Measurements from ENCODE around the gene ADIPOR2.
"Not testable (repeated sequence)": the region's sequence is repeated elsewhere in the genome, so short reads cannot be mapped to it uniquely, and the experiment has no call there.

The ADIPOR2 gene

GRCh38 chr12:1696800-1697199 is 5.9 kb downstream of the ADIPOR2 start:
- no peak for DNase-seq (ENCODE audit: low read depth)
- H3K4me3 ChIP-seq (ENCODE audit: low read depth, low read length), result no peak overlapping the region

DNA sequence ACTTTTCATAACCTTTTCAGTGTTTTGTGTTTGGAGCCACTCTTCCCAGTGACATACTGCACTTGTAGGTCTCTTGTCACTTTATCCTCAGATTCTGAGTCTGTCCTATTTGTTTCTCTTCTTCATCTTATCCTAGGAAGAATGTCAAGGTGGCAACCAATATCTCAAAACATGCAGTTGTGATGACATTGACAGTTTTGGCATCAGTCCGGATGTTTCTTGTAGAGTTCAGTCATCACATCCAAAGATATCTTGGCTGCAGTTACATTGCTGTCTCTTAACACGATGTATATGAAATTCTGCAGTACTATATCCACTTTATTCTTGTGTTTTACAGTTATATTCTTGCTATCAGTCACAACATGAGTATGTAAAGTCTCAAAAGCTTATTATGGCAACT is 6.4 kb downstream of the ADIPOR2 start:
- no peak for DNase-seq (ENCODE audit: low read depth)
- no peak overlapping the region for H3K4me3 ChIP-seq (ENCODE audit: low read depth, low read length)

DNA sequence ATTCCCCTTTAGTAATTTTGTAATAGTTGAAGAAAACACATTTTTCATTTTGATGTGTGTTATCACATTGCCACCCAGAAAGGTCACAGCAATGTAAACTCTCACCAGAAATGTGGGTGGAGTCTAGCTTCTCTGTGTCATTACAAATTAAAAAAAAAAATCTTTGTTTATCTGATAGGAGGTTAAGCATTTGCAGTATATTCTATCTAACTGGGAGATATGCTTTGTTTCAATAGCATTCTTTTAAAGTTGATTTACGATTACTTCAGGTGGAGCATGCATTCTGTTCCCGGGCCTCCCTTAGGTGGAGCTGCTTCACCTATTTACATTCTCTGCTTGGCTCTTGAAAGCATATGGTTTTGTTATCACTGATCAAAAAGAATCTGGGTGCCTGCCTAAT is 7.8 kb downstream of the ADIPOR2 start:
- no peak overlapping the region for H3K4me3 ChIP-seq (ENCODE audit: low read depth, low read length)
- no peak for DNase-seq (ENCODE audit: low read depth)

GRCh38 chr12:1702713-1703112 is 11.8 kb downstream of the ADIPOR2 start:
- no peak overlapping the region for H3K4me3 ChIP-seq (ENCODE audit: low read depth, low read length)
- no peak for DNase-seq (ENCODE audit: low read depth)

- H3K4me3 ChIP-seq (ENCODE audit: low read depth, low read length), result no peak overlapping the region
- no peak for DNase-seq (ENCODE audit: low read depth)
Measured at GRCh38 chr12:1703771-1704722, 13.2 kb downstream of the ADIPOR2 start.

DNA sequence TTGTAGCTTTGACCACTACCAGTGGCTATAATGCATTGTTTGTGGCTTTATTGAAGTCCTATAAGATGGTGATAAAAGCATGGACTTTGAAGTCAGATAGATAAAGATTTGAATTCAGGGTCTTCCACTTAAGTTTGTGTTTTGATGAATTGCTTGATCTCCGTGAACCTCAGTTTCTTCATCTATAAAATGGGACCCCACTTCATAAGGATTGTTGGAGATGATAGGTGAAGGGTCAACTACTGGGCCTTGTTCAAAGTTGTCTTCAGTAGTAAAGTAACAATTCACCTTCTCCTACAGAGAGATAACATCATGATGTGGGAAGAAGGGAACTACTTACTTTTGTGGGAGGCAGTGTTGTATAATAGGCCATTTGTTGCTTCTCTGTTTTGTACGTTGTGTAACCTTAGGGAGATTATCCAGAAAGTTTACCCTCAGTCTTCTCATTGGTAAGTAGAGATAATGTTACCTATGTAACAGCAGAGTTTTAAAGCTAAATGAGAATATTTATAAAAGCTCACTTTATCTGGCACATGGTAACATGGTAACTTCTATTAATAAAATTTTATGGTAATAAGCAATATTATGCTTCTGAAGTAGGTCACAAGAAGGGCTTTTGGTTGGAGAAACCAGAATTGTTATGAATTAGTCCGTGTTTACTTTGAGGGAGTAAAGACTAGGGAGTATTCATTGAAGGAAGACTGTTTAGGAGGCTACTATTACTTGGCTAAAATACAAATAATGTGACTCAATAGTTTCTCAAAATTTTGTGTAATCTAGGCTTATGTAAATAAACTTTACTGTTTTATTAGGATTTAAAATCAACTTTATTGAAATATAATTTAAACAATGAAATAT is 15.1 kb downstream of the ADIPOR2 start:
- no peak for DNase-seq (ENCODE audit: low read depth)
- H3K4me3 ChIP-seq (ENCODE audit: low read depth, low read length), result no peak overlapping the region

GRCh38 chr12:1706632-1706980 is 15.7 kb downstream of the ADIPOR2 start:
- no peak overlapping the region for H3K4me3 ChIP-seq (ENCODE audit: low read depth, low read length)
- DNase-seq (ENCODE audit: low read depth), result no peak

- H3K4me3 ChIP-seq (ENCODE audit: low read depth, low read length), result no peak overlapping the region
- no peak for DNase-seq (ENCODE audit: low read depth)
Measured at GRCh38 chr12:1707051-1707450, 16.2 kb downstream of the ADIPOR2 start.

DNA sequence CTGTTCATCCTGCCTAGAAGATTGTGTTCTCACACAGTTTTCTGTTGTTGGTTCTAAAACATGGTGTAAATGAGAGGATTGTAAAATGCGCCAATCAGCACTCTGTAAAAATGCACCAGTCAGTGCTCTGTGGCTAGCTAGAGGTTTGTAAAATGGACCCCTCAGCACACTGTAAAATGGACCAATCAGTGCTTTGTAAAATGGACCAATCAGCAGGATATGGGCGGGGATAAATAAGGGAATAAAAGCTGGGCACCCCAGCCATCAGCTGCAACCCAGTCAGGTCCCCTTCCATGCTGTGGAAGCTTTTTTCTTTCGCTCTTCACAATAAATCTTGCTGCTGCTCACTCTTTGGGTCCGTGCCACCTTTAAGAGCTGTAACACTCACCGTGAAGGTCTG is 19.1 kb downstream of the ADIPOR2 start:
- not testable (repeated sequence) for DNase-seq (ENCODE audit: low read depth); H3K4me3 ChIP-seq (ENCODE audit: low read depth, low read length)

- not testable (repeated sequence) for DNase-seq (ENCODE audit: low read depth); H3K4me3 ChIP-seq (ENCODE audit: low read depth, low read length)
Measured at GRCh38 chr12:1710870-1711269, 20.0 kb downstream of the ADIPOR2 start.

DNA sequence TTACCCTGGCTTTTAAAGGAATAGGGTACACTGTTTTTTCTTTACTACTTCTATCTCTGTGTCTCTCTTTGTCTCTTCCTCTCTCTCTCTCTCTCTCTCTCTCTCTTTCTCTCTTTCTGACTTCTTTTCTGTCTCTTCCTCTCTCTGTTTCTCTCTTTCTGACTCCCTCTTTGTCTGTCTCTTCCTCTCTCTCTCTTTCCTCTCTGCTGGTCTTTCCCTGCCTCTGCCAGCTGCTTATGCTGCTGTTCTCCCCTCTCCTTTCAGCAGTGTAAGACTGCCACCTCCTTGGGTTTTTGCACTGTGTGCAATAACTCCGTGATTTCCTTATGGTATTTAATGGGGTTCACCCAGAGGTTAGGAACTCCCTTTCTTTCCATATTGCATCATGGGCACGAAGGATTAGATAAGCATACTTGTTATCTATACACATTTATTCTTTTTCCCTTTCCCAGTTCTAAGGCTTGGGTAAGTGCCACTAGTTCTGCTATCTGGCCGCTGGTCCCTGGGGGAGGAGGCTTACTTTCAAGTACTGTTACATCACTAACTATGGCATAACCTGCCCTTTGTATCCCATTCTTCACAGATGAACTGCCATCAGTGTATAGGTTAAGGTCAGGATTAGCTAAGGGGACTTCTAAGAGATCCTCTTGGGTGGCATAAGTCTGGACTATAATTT is 20.8 kb downstream of the ADIPOR2 start:
- not testable (repeated sequence) for H3K4me3 ChIP-seq (ENCODE audit: low read depth, low read length); DNase-seq (ENCODE audit: low read depth)

- DNase-seq (ENCODE audit: low read depth); H3K4me3 ChIP-seq (ENCODE audit: low read depth, low read length): not testable (repeated sequence)
Measured at GRCh38 chr12:1712305-1712704, 21.4 kb downstream of the ADIPOR2 start.

DNA sequence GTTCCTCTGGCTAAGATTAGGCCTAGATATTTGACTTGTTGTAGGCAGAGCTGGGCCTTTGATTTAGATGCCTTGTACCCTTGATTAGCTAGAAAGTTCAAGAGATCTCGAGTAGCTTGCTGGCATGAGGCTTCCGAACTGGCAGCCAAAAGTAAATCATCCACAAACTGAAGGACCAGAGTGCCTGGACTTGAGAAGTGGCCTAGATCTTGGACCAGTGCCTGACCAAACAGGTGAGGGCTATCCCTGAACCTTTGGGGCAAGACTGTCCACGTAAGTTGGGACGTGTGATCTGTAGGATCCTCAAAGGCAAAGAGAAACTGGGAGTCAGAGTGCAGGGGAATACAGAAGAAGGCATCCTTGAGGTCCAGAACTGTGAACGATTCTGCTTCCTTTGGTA is 22.0 kb downstream of the ADIPOR2 start:
- H3K4me3 ChIP-seq (ENCODE audit: low read depth, low read length); DNase-seq (ENCODE audit: low read depth): not testable (repeated sequence)

DNA sequence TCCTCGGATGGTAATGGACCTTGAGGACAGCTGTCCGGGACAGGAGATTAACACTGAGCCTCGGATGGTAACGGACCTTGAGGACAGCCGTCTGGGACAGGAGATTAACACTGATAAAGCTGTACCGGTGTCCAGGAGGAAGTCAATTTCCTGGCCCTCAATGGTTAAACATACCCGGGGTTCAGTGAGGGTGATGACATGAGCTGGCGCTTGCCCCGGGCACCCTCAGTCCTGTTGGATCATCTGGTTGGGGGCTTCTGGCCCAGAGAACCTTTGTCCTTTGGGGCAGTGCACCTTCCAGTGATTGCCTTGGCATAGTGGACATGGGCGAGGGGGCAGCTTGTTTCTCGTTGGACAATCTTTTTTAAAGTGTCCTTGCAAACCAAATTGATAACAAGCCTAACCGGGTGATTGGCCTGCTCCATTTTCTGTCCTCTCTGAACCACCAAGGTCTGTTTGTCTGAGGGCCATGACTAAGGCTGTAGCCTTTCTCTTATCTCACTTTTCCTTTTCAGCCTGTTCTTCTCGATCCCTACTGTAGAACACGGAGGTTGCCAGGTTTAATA is 23.0 kb downstream of the ADIPOR2 start:
- not testable (repeated sequence) for H3K4me3 ChIP-seq (ENCODE audit: low read depth, low read length); DNase-seq (ENCODE audit: low read depth)

- DNase-seq (ENCODE audit: low read depth); H3K4me3 ChIP-seq (ENCODE audit: low read depth, low read length): not testable (repeated sequence)
Measured at GRCh38 chr12:1715459-1715858, 24.6 kb downstream of the ADIPOR2 start.

DNA sequence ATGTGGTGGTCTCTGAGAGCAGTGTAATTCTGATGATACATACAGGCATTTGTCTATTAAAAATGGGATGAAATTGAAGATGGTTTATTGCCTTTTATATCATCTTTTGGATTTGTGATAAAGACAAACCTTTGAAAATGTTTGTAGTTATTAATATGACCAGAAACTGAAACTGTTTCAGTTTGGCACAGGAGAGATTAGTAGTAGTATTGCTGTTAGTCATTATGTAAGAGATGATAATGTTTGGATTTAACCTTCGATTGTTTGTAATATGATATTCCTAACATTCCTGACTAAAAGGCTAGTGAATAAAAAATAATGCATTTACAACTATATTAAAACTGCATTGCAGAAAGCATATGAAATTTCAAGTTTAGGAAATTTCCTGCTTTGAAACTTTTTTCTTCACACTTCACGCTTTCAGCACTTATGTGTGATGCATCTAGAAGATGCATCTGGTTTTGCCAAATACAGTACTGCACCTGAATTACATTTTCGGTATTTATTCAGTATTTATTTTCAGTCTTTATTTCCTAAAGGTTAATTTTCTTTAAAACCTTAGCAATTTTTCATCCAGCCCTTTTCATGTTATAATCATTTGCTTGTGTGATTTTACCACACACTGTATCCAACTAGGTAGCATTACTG is 25.5 kb downstream of the ADIPOR2 start:
- H3K4me3 ChIP-seq (ENCODE audit: low read depth, low read length), result no peak overlapping the region
- DNase-seq (ENCODE audit: low read depth), result no peak

- H3K4me3 ChIP-seq (ENCODE audit: low read depth, low read length), result no peak overlapping the region
- DNase-seq (ENCODE audit: low read depth), result no peak
Measured at GRCh38 chr12:1716911-1717310, 26.0 kb downstream of the ADIPOR2 start.

- no peak overlapping the region for H3K4me3 ChIP-seq (ENCODE audit: low read depth, low read length)
- no peak for DNase-seq (ENCODE audit: low read depth)
Measured at GRCh38 chr12:1719139-1719538, 28.3 kb downstream of the ADIPOR2 start.

- no peak for DNase-seq (ENCODE audit: low read depth)
- H3K4me3 ChIP-seq (ENCODE audit: low read depth, low read length), result no peak overlapping the region
Measured at GRCh38 chr12:1720494-1720893, 29.6 kb downstream of the ADIPOR2 start.

All from skeletal muscle cell (primary cell).